PC-9 (cell line): ENCODE results near the gene RPTOR. TPM values are rescaled to one million over a fixed set of nuclear protein-coding genes. Genes with fewer than 3 reads are reported as not detected.

Experiments used
- BruUV-seq: library from RNA; stranded (reverse); fragments of 400-500 nt; replicated peaks from 2 replicates; lab custom pipeline; 2021; lab: Mats Ljungman, UMichigan
- CTCF ChIA-PET: fragments of 300-600 bp; sonication (Branson Sonifier 250); formaldehyde crosslinking; loops from one replicate; lab custom pipeline; 2022; ENCODE audit warnings: antibody characterized with exemption; lab: Charles Lee
- POLR2A ChIA-PET: fragments of 300-600 bp; sonication (Branson Sonifier 250); formaldehyde crosslinking; loops from one replicate; lab custom pipeline; 2022; ENCODE audit warnings: antibody characterized with exemption; ENCODE audit not compliant: unreplicated experiment; lab: Charles Lee
- DNase-seq, 2 experiments: peaks; one replicate each; pipeline versions ENCODE4 v3.0.0 to v3.0.0-alpha.2; 2015 to 2022; ENCODE audit warnings: mixed read lengths in 1 of 2
- H2AFZ ChIP-seq: fragments of 200-600 bp; sonication (generic); 2 replicates; pipeline ENCODE4 v1.8.1; 2017; ENCODE audit warnings: antibody characterized with exemption
- H3F3A ChIP-seq: fragments of 200-600 bp; sonication (generic); 2 replicates; pipeline ENCODE4 v1.8.1; 2017; ENCODE audit warnings: antibody characterized with exemption, mild to moderate bottlenecking, low read depth; ENCODE audit not compliant: insufficient read depth
- H3K27ac ChIP-seq: fragments of 200-600 bp; sonication (generic); 2 replicates; pipeline ENCODE4 v1.6.1; 2016; ENCODE audit warnings: mixed run types
- H3K27me3 ChIP-seq: fragments of 200-600 bp; sonication (generic); 2 replicates; pipeline ENCODE4 v1.6.1; 2016; ENCODE audit warnings: low read depth, mixed run types; ENCODE audit not compliant: insufficient read depth
- H3K36me3 ChIP-seq: fragments of 200-600 bp; sonication (generic); 2 replicates; pipeline ENCODE4 v1.6.1; 2016; ENCODE audit warnings: low read depth, mixed run types
- H3K4me1 ChIP-seq: fragments of 200-600 bp; sonication (generic); replicated peaks from 2 replicates; pipeline ENCODE4 v1.6.1; 2016; ENCODE audit warnings: mixed run types; ENCODE audit not compliant: insufficient read depth
- H3K4me2 ChIP-seq: fragments of 200-600 bp; sonication (generic); 2 replicates; pipeline ENCODE4 v1.6.1; 2017; ENCODE audit warnings: mixed run types
- H3K4me3 ChIP-seq: fragments of 200-600 bp; sonication (generic); 2 replicates; pipeline ENCODE4 v1.6.1; 2016; ENCODE audit warnings: mixed run types
- H3K79me2 ChIP-seq: fragments of 200-600 bp; sonication (generic); 2 replicates; pipeline ENCODE4 v1.6.1; 2017; ENCODE audit warnings: low read depth, mixed run types
- H3K9me2 ChIP-seq: fragments of 200-600 bp; sonication (generic); 2 replicates; pipeline ENCODE4 v1.8.1; 2017; ENCODE audit warnings: mild to moderate bottlenecking; ENCODE audit not compliant: insufficient read depth
- H3K9me3 ChIP-seq: fragments of 200-600 bp; sonication (generic); 2 replicates; pipeline ENCODE4 v1.8.1; 2016; ENCODE audit warnings: low read depth; ENCODE audit not compliant: insufficient read depth
- H4K20me1 ChIP-seq: fragments of 200-600 bp; sonication (generic); 2 replicates; pipeline ENCODE4 v1.8.1; 2017; ENCODE audit not compliant: insufficient read depth
- EZH2 ChIP-seq: fragments of 200-600 bp; sonication (generic); IDR thresholded peaks from 2 replicates; pipeline ENCODE4 v1.8.0; 2017; ENCODE audit warnings: antibody characterized with exemption, low read depth
- intact Hi-C: fragments of 100-400 bp; cut with micrococcal nuclease; formaldehyde crosslinking; loops from one replicate; pipeline ENCODE4 v1.10.0; 2022; ENCODE audit not compliant: unreplicated experiment
- total RNA-seq: library from RNA; stranded (reverse); gene quantifications from 2 replicates; pipeline ENCODE4 v1.2.3, GENCODE V29; 2021
- TF ChIP-seq, protein P1 (sequence below): fragments of 200-600 bp; sonication (generic); conservative IDR thresholded peaks from 2 replicates; pipeline ENCODE4 v1.6.1; 2017; ENCODE audit warnings: mixed run types, antibody characterized with exemption, mild to moderate bottlenecking, moderate library complexity

The RPTOR gene
- total RNA-seq, 1 experiment from 2014 or later, result 50.8 TPM

DNA sequence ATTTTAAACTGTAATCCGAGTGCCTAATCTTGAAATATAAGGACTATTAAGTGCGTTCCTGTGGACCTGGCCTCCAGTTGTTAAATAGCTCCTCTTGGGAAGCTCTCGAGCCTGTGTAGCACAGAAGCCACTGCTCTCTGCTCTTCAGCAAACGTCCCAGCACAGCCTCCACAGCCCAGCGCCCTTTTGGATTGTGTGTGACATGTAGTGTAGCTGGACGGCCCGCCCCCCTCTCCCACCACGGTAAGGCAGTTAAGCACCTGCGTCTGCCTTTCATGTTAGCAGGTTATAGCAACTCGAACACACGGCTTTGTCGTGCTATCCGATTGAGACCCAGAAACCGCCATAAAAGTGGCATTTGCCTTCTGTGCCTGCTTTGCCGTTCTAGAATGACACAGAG lies 367.8 kb downstream of the RPTOR start:
- no TSS peak for BruUV-seq
- intact Hi-C loops, result no loop called here
- Histone ChIP-seq H3K27ac (no peak overlapping the region), H4K20me1 (no peaks in the 10 kb centered on the region), H3K4me2 (no peak overlapping the region), H3K27me3 (no peaks in the 10 kb centered on the region), H3K9me2 (no peaks in the 10 kb centered on the region), H3F3A (no peaks in the 10 kb centered on the region), H3K4me3 (no peak overlapping the region), H2AFZ (no peak overlapping the region), H3K36me3 (no peaks in the 10 kb centered on the region), H3K9me3 (no peaks in the 10 kb centered on the region), H3K79me2 (no peaks in the 10 kb centered on the region), H3K4me1 (no peaks in the 10 kb centered on the region)
- no peak for TF ChIP-seq EZH2
- TF ChIP-seq, protein P1, sequence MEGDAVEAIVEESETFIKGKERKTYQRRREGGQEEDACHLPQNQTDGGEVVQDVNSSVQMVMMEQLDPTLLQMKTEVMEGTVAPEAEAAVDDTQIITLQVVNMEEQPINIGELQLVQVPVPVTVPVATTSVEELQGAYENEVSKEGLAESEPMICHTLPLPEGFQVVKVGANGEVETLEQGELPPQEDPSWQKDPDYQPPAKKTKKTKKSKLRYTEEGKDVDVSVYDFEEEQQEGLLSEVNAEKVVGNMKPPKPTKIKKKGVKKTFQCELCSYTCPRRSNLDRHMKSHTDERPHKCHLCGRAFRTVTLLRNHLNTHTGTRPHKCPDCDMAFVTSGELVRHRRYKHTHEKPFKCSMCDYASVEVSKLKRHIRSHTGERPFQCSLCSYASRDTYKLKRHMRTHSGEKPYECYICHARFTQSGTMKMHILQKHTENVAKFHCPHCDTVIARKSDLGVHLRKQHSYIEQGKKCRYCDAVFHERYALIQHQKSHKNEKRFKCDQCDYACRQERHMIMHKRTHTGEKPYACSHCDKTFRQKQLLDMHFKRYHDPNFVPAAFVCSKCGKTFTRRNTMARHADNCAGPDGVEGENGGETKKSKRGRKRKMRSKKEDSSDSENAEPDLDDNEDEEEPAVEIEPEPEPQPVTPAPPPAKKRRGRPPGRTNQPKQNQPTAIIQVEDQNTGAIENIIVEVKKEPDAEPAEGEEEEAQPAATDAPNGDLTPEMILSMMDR, result no peak
- POLR2A ChIA-PET, result no interaction called here
- no peak for DNase-seq
- CTCF ChIA-PET, result no interaction called here

DNA sequence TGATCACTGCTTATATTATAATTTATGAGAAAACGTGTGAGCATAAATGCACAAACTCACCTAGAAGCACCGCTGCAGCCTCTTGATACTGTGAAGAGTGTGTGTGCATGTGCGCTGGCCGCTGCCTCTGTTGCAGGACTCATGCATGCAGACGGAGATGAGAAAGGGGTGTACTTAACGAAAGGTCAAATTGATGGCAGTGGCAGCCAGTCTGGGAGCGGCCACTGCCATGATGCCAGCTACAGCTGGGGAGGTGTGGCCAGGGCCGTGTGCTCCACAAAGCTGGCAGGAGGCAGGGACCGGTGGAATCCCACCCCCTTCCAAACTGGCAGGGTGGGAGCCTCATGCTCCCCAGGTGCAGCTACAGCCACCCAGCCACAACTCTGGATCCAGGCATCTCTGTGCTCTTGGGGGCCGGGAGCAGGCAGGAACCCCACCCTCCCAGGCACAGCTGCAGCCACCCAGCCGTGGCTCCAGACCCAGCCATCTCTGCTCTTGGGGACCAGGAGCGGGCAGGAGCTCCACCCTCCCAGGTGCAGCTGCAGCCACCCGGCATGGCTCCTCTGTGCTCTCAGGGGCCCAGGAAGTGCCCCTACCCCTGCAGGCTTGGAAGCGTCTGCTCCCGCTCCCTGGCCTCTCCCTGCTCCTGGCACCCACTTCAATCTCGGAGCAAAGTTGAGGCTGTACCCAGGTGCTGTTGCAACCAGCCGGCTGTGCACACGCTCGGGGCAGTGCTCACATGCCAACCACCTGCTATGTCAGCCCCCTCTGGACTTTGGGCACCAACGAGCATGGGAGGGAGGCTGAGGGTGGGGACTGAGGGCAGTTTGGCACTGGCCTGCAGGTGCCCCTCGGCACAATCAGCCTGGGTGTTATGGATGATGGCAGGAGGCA lies 369.5 kb downstream of the RPTOR start:
- intact Hi-C loops, result no loop called here
- Histone ChIP-seq H3K36me3 (no peaks in the 10 kb centered on the region), H3K4me3 (no peak overlapping the region), H3K9me3 (no peaks in the 10 kb centered on the region), H3K9me2 (no peaks in the 10 kb centered on the region), H3K27me3 (no peaks in the 10 kb centered on the region), H2AFZ (no peak overlapping the region), H4K20me1 (no peaks in the 10 kb centered on the region), H3K79me2 (no peaks in the 10 kb centered on the region), H3F3A (no peaks in the 10 kb centered on the region), H3K4me1 (no peaks in the 10 kb centered on the region), H3K4me2 (no peak overlapping the region), H3K27ac (no peak overlapping the region)
- BruUV-seq, result no TSS peak
- ChIA-PET POLR2A (no interaction called here), CTCF (no interaction called here)
- DNase-seq, result no peak
- no peak for TF ChIP-seq EZH2
- TF ChIP-seq, protein P1, result no peak

DNA sequence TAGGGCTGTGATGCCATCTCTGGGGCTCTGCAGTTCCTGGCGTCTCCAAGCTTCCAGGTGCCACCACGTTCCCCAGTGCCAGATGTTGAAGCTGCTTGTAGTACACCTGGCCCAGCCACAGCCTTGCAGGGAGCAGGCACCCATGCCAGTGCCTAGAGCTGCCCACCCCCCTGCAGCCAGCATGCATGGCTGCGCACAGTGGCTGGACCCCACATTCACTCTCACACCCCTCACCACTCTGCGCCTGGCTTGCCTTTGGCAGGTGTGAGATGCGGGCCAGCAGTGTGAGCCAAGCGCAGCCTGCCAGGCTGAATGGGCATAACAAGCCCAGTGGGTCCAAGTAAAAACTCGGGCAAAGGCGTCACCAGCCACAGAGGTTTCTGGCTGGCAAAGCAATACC lies 371.6 kb downstream of the RPTOR start:
- TF ChIP-seq EZH2, result no peak
- TF ChIP-seq, protein P1, result no peak
- CTCF ChIA-PET, result no interaction called here
- Histone ChIP-seq H3K4me2 (no peak overlapping the region), H3K4me1 (no peaks in the 10 kb centered on the region), H3F3A (no peaks in the 10 kb centered on the region), H4K20me1 (no peaks in the 10 kb centered on the region), H3K27me3 (no peaks in the 10 kb centered on the region), H3K9me3 (no peaks in the 10 kb centered on the region), H3K9me2 (no peaks in the 10 kb centered on the region), H3K27ac (no peak overlapping the region), H3K79me2 (no peaks in the 10 kb centered on the region), H3K36me3 (no peaks in the 10 kb centered on the region), H2AFZ (no peak overlapping the region), H3K4me3 (no peak overlapping the region)
- no TSS peak for BruUV-seq
- POLR2A ChIA-PET, result no interaction called here
- intact Hi-C loops, result no loop called here
- no peak for DNase-seq
